HuH-7.5 (cell line): ENCODE measurements around the gene TMEM169.
A peak's percentile ranks its signal among the peaks of the same experiment; 100 is the strongest.

Source experiments
- DNase-seq: peaks from one replicate; pipeline ENCODE4 v3.0.0; 2011; ENCODE audit warnings: low spot score

Gene TMEM169, protein sequence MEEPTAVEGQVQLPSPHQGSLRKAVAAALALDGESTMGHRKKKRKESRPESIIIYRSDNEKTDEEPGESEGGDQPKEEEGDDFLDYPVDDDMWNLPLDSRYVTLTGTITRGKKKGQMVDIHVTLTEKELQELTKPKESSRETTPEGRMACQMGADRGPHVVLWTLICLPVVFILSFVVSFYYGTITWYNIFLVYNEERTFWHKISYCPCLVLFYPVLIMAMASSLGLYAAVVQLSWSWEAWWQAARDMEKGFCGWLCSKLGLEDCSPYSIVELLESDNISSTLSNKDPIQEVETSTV

DNA sequence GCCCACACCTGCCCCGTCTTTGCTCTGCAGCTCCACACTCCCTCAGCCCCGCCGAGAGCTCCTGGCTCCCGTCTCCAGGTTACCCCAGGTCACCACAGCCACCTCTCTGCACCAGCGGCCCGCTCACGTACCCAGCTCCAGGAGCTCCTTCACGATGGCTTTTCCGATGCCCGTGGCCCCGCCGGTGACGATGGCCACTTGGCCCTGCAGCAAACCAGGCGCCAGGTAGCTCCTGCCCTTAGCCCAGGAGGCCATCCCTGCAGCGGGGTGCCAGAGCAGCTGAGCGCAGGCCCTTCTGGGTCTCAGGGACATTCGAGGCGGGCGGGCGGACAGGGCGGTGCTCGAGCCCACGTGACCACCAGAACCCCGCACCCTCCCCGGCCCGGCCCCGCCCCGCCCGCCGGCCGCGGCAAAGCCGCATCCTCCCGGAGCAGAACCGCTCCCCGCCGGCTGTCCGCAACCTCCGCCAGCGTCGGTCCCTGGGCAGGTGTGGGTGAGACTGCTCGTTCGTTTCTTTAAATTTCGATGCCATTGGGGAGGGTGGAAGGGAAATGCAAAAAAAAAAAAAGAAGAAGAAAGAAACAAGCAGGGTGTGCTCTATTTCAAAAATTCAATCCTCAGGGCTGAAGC lies at the start of gene TMEM169, which contains the start of gene PECR:
Gene TMEM169 (plus strand): TSS at position 433 of the 630 bp plus-strand sequence. CDS start 14,045 bp downstream, outside the sequence.
Gene PECR (minus strand): TSS at position 323 of the 630 bp plus-strand sequence. CDS start 68 bp downstream, at position 255.
- DNase-seq: peak; percentile 81

DNA sequence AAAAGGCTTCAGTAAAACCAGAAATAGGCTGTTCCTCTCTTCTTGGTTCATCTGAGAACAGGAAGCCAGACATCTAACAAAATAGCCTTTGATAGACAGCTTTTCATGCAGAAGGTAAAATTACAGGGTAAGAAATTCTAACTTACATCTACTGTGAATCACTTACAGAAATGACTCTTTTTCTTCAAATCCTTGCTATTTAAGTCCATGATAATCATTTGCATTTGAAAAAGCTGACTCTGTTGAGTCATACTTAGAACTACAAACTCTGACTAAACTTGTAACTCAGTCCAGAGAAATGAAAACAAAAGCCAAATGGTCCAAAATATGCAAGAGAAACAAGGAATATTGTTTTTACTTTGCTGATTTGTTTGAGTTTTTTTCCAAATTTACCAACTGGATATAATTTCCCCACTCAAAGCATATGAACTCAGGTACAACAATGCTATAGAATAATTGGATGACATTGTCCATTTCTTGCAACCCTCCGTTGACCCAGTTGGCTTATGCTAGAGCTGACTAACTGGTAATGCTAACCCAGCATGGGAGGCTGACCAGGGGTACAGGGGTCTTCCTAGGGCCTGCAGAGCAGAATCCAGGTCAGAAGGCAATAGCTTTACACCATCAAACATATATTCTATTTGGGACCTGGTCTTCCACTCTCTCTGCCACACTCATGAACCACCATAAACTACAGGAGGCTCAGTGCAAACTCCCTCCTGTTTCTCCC lies 49.6 kb upstream of the TMEM169 start:
- DNase-seq: no peak

GRCh38 chr2:216033403-216033802 lies 48.3 kb upstream of the TMEM169 start:
- DNase-seq: no peak

- peak; percentile 62 for DNase-seq
Measured at GRCh38 chr2:216034065-216034464, 47.7 kb upstream of the TMEM169 start.

DNA sequence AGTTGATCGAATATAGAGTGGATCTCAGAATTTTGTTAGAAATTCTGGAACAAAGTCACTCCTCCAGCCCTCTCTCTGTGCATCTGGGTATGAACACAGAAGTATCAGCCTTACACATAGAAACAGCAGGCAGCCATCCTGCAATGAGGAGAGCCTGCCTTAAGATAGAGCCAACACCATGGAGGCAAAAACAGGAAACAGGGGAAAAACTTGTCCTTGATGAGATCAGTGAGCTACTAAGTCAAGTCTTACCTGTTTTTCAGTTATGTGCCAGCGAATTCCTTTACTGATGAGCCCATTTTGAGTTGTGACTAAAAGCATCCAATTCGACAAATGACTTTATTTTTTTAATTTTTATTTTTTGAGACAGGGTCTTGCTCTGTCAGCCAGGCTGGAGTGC lies 41.8 kb upstream of the TMEM169 start:
- DNase-seq: no peak

DNA sequence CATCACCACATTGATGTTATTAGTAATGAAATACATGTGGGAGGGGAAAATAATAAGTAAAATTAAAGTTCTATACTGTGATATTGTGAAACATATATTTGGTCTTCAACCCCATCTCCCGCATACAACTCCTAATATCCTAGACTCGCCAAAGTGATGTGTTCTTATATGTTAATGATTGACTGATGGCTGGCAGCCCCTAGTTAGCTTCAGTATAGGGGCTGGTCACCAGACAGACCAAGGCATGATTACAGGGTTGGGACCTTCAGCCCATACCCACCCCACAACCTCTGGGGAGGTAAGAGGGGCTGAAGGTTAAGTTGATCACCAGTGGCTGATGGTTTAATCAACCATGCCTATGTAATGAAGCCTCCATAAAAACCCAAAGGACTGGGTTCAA lies 40.3 kb upstream of the TMEM169 start:
- no peak for DNase-seq

DNA sequence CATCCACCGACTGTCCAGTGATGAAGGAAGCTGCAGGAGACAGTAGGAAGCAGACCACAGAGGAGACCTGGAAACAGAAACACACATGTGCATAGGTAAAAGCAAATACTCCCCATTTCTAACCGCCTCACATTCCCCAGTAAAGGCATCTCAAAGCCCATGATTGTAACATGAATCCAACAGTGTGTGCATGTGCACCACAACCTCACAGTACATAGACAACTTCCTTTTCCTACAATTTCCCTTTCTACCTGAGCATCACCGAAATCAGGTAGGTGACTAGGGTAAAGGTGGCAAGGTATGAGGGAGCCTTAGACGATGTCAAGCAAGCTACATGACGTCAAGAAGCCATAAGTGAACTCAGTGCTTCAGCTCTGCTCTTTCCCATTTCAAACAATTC lies 37.8 kb upstream of the TMEM169 start:
- no peak for DNase-seq

- no peak for DNase-seq
Measured at GRCh38 chr2:216044883-216045486, 36.7 kb upstream of the TMEM169 start.

GRCh38 chr2:216047397-216047796 lies 34.3 kb upstream of the TMEM169 start:
- DNase-seq: no peak

DNA sequence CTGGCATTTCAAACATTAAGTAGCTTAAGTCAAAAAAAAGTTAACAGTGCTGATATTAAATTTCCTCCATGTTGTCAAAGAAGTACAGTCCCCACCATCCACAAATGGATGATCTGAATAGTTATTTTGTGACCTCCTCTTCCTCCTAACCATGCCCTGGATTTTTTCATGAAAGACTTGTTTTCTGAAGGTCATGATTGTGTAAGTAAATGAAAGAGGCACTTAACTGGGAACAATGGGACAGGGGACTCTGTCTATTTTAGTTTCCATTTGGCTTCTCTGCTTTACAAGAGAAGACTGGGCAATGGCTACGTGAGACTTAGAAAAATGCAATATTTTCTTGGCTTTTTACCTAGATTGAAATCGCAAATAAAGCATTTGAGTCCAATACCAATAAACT lies 32.3 kb upstream of the TMEM169 start:
- no peak for DNase-seq

DNA sequence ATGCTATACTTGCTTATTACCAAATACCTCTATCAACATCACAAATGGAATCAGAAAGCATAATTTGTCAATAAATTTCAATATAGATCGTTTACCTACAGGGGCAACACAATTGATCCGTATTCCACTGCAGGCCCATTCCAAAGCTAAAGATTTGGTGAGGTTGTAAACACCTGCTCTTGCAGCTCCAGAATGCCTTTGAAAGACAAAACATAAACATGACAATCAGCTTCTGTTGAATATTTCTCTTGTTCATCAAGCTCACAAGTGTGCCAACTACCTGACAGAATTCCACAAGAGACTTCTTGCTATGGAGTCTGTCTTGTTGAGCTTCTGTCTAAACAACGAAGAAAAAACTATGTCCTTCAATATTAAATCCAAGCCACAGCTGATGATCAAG lies 30.4 kb upstream of the TMEM169 start:
- no peak for DNase-seq

DNA sequence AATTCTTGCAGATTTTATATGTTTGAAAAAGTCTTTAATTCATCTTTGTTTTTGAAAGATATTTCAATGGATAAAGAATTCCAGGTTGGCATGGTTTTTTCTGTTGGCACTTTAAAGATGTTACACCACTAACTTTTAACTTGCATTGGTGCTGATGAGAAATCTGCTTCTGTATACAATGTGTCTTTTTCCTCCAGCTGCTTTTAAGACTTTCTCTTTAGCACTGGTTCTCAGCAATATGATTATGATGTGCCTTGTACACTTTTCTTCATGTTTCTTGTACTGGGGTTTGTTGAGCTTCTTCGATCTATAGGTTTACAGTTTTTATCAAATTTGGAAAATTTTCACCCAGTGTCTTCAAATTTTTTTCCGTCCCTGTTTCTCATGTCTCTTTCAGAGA lies 29.3 kb upstream of the TMEM169 start:
- DNase-seq: no peak

DNA sequence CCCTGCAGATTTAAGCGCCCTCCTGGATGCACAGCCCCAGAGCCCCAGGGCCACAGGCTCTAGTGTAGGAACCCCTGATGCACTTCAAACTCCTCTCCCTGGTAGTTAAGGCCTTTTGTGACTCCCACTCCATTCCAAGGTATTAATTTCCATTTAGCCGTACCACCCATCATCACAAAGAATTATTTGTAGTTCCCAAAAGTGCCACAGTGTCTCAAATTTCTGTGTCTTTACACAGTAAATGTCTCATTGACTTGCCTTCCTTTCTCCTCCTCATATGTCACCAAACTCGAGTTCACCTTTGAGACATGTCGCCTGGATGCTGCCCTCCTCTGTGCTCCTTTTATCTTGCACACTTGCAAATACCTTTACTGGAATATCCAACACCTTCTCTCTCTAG lies 26.0 kb upstream of the TMEM169 start:
- no peak for DNase-seq

GRCh38 chr2:216056739-216057138 lies 25.0 kb upstream of the TMEM169 start:
- DNase-seq: no peak

DNA sequence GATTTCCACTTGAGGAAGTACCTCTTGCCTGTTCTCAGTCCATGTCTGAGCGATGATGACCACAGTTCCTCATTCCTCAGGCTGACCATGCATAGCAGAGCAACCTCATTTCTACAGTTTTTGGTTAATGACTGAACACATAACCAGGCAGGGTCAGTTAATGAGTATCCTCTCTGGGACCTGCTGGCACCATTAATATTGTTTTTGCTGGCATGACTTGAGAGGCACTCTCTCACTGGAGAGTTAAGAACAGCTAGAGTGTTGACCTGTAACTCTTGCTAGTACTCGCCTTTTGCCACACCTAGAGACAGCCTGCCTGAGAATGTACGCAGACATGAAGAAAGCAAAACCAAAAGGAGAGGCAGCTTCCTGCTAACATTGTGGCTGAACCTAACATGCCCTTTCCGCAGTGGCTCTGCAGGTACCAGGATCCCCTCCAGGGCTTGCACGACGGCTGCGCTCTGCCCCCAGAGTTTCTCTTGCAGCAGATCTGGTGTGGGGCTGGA lies 24.0 kb upstream of the TMEM169 start:
- no peak for DNase-seq

DNA sequence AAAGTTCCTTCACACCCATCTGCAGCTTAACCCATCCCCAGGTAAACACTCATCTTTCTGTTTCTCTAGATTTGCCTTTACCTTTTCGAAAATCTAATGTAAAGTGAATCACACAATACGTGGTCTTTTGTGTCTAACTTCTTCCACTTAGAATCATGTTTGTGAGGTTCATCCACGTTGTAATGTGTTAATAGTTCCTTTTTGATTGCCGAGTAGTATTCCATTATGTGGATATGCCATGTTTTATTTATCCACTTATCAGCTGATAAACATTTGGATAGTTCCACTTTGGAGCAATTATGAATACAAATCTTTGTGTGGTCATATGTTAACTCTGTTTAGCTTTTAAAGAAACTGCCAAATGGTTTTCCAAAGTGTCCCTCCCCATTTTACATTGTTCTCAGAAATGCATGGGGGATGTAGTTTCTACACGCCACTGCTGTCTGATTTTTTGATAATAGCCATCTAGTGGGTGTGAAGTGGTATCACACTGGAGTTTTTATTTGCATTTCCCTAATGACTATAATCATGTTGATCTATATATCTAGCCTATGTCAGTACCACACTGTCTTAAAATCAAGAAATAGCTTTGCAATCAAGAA lies 22.4 kb upstream of the TMEM169 start:
- no peak for DNase-seq

DNA sequence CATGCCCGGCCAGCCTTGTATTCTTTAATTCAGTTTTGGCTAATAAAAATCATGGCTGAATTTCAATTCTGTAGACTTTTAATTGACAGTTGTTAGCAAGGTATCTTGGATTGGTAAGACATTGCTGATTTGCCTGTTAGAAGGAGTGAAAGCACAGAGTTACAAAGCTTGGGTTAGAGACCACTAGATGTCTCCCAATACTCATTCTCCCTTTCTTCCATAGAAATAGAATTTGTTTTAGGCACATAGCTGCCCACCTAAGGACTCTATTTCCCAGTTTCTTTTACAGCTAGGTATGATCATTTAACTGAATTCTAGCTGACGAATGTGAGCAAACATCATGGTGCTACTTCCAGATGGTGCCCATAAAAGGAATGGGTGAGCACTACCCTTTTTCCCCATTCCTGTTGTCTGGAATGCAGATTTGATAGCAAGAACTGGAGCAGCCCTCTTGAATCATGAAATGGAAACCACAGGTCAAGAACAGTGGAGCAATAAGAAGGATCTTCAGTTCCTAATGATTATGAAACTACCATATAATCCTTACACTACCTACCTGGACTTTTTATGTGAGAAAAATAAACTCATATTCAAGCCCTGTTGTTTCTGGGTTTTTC lies 17.6 kb upstream of the TMEM169 start:
- no peak for DNase-seq

- no peak for DNase-seq
Measured at GRCh38 chr2:216064665-216065064, 17.1 kb upstream of the TMEM169 start.

GRCh38 chr2:216066230-216066629 lies 15.5 kb upstream of the TMEM169 start:
- DNase-seq: no peak

DNA sequence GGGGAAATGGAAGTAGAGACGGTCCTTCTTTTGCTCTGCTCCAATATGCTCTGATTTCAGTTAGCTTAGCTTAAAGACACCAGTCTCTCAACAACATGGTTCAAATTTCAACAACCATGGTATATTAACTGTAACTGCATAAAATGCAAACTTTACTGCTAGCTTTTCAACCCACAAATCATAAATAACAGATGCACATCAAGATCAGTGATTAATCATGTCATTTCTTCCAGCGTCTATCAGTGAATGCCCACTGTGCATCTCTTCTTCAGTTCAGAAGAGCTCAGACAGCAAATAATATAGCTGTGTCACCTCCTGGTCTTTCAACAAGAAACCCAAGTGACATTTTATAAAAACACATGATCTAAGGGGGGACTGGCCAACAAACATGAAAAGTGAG lies 12.7 kb upstream of the TMEM169 start:
- no peak for DNase-seq

- DNase-seq: no peak
Measured at GRCh38 chr2:216070195-216070594, 11.5 kb upstream of the TMEM169 start.
